ENCODE results near the gene ITIH4.
A peak's percentile ranks its signal among the peaks of the same experiment; 100 is the strongest.

DNA sequence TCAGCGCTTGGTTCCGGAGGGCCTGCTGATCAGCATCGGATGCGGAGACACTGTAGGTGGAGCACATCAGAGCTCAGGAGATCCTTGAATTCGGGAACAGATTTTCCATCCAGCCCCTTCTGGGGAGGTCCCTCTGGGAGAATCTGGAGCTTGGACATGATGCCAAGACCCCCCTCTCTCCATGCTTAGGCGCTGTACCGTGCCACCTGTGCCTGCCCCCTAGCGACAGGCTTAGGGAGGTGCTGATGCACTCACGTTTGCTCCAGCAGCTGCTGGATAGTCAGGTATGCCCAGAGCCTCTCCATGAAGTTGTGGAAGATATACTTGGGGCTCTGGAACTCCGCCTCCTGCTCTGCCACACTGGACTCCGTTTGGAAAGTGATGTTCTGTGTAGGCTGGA lies 9.7 kb downstream of the ITIH4 start:
- TF ChIP-seq NCOA2 (IDR thresholded peaks at IDR 0.05; ENCODE audit: partially characterized antibody in 2 of 2), result no peak
- no peak for TF ChIP-seq SIN3A (IDR thresholded peaks at IDR 0.05; ENCODE audit: borderline replicate concordance in 2 of 2, control insufficient read depth in 1 of 2, low read depth in 2 of 2, low read length in 2 of 2)
- no peak for TF ChIP-seq SP1 (CRISPR knock-in tag; IDR thresholded peaks at IDR 0.05)
- no peak for TF ChIP-seq SMAD1 (IDR thresholded peaks at IDR 0.05; ENCODE audit: low read depth, low read length, partially characterized antibody)
- TF ChIP-seq, protein P1, sequence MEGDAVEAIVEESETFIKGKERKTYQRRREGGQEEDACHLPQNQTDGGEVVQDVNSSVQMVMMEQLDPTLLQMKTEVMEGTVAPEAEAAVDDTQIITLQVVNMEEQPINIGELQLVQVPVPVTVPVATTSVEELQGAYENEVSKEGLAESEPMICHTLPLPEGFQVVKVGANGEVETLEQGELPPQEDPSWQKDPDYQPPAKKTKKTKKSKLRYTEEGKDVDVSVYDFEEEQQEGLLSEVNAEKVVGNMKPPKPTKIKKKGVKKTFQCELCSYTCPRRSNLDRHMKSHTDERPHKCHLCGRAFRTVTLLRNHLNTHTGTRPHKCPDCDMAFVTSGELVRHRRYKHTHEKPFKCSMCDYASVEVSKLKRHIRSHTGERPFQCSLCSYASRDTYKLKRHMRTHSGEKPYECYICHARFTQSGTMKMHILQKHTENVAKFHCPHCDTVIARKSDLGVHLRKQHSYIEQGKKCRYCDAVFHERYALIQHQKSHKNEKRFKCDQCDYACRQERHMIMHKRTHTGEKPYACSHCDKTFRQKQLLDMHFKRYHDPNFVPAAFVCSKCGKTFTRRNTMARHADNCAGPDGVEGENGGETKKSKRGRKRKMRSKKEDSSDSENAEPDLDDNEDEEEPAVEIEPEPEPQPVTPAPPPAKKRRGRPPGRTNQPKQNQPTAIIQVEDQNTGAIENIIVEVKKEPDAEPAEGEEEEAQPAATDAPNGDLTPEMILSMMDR (IDR thresholded peaks at IDR 0.05 in 2 of 3, conservative IDR thresholded peaks at IDR 0.05 in 1 of 3; ENCODE audit: insufficient read depth in 2 of 3, low read depth in 1 of 3, low read length in 3 of 3), result peak; percentile 63 to 80 (median 67)
- no peak for TF ChIP-seq NR2C2 (CRISPR knock-in tag; IDR thresholded peaks at IDR 0.05)
- TF ChIP-seq NR2C2 (tag; IDR thresholded peaks at IDR 0.05), result no peak
- no peak for TF ChIP-seq HNRNPH1 (optimal IDR thresholded peaks at IDR 0.05; ENCODE audit: low read depth, low read length)
- TF ChIP-seq NBN (IDR thresholded peaks at IDR 0.05; ENCODE audit: low read depth), result no peak
- no peak for TF ChIP-seq CREB1 (IDR thresholded peaks at IDR 0.05)
- no peak for TF ChIP-seq CREB1 (CRISPR knock-in tag; IDR thresholded peaks at IDR 0.05)
- TF ChIP-seq, protein P2, sequence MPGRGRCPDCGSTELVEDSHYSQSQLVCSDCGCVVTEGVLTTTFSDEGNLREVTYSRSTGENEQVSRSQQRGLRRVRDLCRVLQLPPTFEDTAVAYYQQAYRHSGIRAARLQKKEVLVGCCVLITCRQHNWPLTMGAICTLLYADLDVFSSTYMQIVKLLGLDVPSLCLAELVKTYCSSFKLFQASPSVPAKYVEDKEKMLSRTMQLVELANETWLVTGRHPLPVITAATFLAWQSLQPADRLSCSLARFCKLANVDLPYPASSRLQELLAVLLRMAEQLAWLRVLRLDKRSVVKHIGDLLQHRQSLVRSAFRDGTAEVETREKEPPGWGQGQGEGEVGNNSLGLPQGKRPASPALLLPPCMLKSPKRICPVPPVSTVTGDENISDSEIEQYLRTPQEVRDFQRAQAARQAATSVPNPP (IDR thresholded peaks at IDR 0.05; ENCODE audit: borderline replicate concordance, insufficient read depth, insufficient read length), result no peak
- no peak for TF ChIP-seq ESRRA (IDR thresholded peaks at IDR 0.05; ENCODE audit: borderline replicate concordance, low read depth)
- TF ChIP-seq ZKSCAN1 (IDR thresholded peaks at IDR 0.05; ENCODE audit: low read depth, low read length), result no peak
- no peak for TF ChIP-seq RBM25 (IDR thresholded peaks at IDR 0.05; ENCODE audit: low read depth, low read length, severe bottlenecking)

Data from K562 (cell line).